Adrenal gland (tissue), 12 donors: Measurements from ENCODE around the gene COL20A1. TPM values are rescaled to one million over a fixed set of nuclear protein-coding genes. Genes with fewer than 3 reads are reported as not detected.

Experiments
- DNase-seq, 7 donors: peaks; one replicate each; pipeline ENCODE4 v3.0.0-alpha.2; 2019 to 2020
- H3K27ac ChIP-seq, 5 donors: fragments of 200-600 bp; sonication (generic) in 4 of 5; 1 replicate in 3 of 5; 2 replicates in 2 of 5; pipeline versions ENCODE4 v1.5.1 to v1.8.0; 2016 to 2020; ENCODE audit warnings: mild to moderate bottlenecking in 1 of 5
- H3K27me3 ChIP-seq: fragments of 200-600 bp; 2 replicates; pipeline ENCODE4 v1.8.0; 2021
- H3K36me3 ChIP-seq, 2 donors: fragments of 200-600 bp; replicated peaks in 1 of 2; 1 replicate in 1 of 2; 2 replicates in 1 of 2; pipeline versions ENCODE4 v1.5.1 to v1.8.0; 2018 to 2022
- H3K4me1 ChIP-seq, 2 donors: fragments of 200-600 bp; replicated peaks in 1 of 2; 1 replicate in 1 of 2; 2 replicates in 1 of 2; pipeline versions ENCODE4 v1.5.1 to v1.8.0; 2018 to 2021
- H3K4me3 ChIP-seq, 4 donors: fragments of 200-600 bp; sonication (generic) in 3 of 4; one replicate each; pipeline ENCODE4 v1.5.1; 2016 to 2018
- H3K9me3 ChIP-seq, 3 donors: fragments of 200-600 bp; sonication (generic) in 1 of 3; replicated peaks in 1 of 3; 1 replicate in 2 of 3; 2 replicates in 1 of 3; pipeline versions ENCODE4 v1.5.1 to v1.8.0; 2016 to 2021
- POLR2A ChIP-seq, 2 donors: fragments of 450-650 bp; IDR thresholded peaks; one replicate each; pipeline ENCODE4 v1.6.1; 2017; ENCODE audit warnings: antibody characterized with exemption in 2 of 2, mild to moderate bottlenecking in 2 of 2, moderate library complexity in 1 of 2
- WGBS, 4 donors: extraction: QIAGEN DNeasy Blood & Tissue Kit in 2 of 4; methylation state at CpG; one replicate each; pipeline versions ENCODE4 v1.1.5 to v1.1.7; 2013 to 2017; 5-methylcytosine and 5-hydroxymethylcytosine counted together
- intact Hi-C, 2 donors: fragments of 100-400 bp; cut with DNase I; formaldehyde crosslinking; loops; one replicate each; pipeline versions ENCODE4 v1.14.1 to v1.15.0; 2022 to 2023
- polyA plus RNA-seq, 3 donors: library from polyadenylated mRNA; stranded (reverse); fragments of 200-250 nt in 2 of 3; fragments of 350-450 nt in 1 of 3; fragmentation: Illumina TruSeq in 1 of 3; extraction: RNeasy Lipid Tissue Mini Kit (QIAGEN cat#74804) in 1 of 3; gene quantifications; one replicate each; pipeline ENCODE4 v1.2.3, GENCODE V29; 2013 to 2014
- total RNA-seq, 9 donors: library from RNA; depleted of rRNA in 4 of 9; stranded (reverse); fragments of >200 nt in 4 of 9; fragments of 120-200 nt in 1 of 9; fragmentation: NEBNext Ultra II Directional in 1 of 9; extraction: Animal tissue kit (Norgen Biotek cat#: 25700) in 1 of 9; gene quantifications; one replicate each; pipeline versions ENCODE4 v1.1.0 to v1.2.4, GENCODE V29; 2013 to 2023
- TF ChIP-seq, protein P1 (sequence below), 6 experiments: fragments of 450-650 bp in 4 of 6; fragments of 200-600 bp in 2 of 6; sonication (generic) in 1 of 6; IDR thresholded peaks; 1 replicate in 5 of 6; 2 replicates in 1 of 6; pipeline versions ENCODE4 v1.5.1 to v1.8.0; 2016 to 2021; ENCODE audit warnings: antibody characterized with exemption in 6 of 6, mild to moderate bottlenecking in 2 of 6, moderate library complexity in 1 of 6
- donor health status: healthy with polysubstance abuse.
- donor health status: Bipolar disorder and iron deficiency.
- donor health status: DM: yes; HTN: yes; CAD: no.
- donor health status: DM: no; HTN: no; CAD: no.
- donor health status: DM: no; HTN: no; CAD: no.
- donor health status: DM: yes; HTN: yes; CAD: no.

The COL20A1 gene
- total and polyA plus RNA-seq, 12 donors: 0.09 to 0.97 (median 0.26) TPM; not detected in 6

DNA sequence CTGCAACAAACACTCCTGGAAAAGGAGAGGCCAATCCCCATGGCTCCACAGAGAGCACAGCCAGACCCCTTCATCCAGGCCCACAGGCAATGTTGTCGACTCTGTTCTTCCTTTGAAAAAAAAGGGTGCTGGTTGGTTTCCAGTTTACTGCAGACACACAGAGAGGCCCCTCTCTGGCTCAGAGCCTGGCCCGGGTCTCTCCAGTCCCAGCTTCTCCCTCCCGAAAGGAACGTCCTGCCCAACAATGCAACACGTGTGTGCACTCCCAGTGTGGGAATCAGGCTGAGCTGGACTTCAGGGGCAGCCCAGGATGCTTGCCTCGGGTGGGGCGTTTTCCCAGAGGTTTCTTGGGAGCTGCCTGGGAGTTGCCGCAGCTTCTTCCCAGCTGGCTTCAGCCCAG, 34.2 kb upstream of the COL20A1 start:
- no peaks in the 10 kb centered on the region for H3K4me1 ChIP-seq
- TF ChIP-seq, protein P1, sequence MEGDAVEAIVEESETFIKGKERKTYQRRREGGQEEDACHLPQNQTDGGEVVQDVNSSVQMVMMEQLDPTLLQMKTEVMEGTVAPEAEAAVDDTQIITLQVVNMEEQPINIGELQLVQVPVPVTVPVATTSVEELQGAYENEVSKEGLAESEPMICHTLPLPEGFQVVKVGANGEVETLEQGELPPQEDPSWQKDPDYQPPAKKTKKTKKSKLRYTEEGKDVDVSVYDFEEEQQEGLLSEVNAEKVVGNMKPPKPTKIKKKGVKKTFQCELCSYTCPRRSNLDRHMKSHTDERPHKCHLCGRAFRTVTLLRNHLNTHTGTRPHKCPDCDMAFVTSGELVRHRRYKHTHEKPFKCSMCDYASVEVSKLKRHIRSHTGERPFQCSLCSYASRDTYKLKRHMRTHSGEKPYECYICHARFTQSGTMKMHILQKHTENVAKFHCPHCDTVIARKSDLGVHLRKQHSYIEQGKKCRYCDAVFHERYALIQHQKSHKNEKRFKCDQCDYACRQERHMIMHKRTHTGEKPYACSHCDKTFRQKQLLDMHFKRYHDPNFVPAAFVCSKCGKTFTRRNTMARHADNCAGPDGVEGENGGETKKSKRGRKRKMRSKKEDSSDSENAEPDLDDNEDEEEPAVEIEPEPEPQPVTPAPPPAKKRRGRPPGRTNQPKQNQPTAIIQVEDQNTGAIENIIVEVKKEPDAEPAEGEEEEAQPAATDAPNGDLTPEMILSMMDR (IDR thresholded peaks at IDR 0.05): no peak
- no peak for DNase-seq
- H3K9me3 ChIP-seq: no peaks in the 10 kb centered on the region
- peaks cover 26% of the 10 kb centered on the region for H3K27me3 ChIP-seq
- H3K4me3 ChIP-seq: no peak overlapping the region
- 60 to 76% (median 61%) methylated on average over 6 to 8 of the region's 8 CpGs for WGBS, 4 donors
- intact Hi-C loops: no loop called here
- H3K27ac ChIP-seq: no peak overlapping the region
- H3K36me3 ChIP-seq: no peaks in the 10 kb centered on the region

DNA sequence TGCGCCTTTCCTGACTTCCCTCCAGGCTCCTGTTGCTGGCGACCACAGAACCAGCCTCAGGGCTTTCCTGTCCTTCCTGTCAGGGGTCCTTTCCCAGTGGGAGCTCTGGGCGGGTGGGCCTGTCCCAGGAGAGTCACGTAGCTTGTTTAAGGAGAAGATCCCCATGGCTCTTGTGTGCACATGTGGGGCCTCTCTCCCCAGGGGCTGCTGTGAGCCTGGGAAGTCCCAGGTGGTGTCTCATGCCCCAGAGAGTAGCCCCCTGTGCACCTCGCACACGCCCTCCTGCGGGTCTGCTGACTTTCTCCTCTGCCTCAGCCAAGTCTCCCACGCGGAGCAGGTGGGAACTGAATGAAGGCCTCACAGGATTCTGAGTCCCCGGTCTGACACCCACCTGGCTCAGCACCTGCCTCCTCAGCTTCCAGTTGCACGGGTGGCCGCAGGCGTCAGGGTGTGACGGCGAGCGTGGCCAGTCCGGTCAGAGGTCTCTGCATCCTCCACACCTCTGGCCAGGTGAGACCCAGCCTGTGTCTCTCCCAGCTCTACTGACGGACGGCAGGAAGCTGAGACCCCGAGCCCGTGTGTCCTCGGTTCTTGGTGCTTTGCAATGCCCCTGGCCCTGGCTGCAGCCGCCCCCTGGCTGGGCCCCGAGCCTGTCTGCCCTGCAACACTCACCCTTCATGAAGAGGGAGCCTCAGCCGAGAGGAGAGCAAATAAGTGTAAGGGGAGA, 33.1 kb upstream of the COL20A1 start:
- H3K36me3 ChIP-seq: no peaks in the 10 kb centered on the region
- no peaks in the 10 kb centered on the region for H3K9me3 ChIP-seq
- whole genome bisulfite sequencing, 4 donors: 72 to 86% (median 77%) methylated on average over 12 to 25 of the region's 25 CpGs
- intact Hi-C loops: no loop called here
- no peak for DNase-seq
- H3K4me1 ChIP-seq: no peaks in the 10 kb centered on the region
- no peak overlapping the region for H3K4me3 ChIP-seq
- TF ChIP-seq, protein P1 (IDR thresholded peaks at IDR 0.05): no peak
- TF ChIP-seq POLR2A (IDR thresholded peaks at IDR 0.05): no peak
- no peak overlapping the region for H3K27ac ChIP-seq
- peaks cover 16% of the 10 kb centered on the region for H3K27me3 ChIP-seq

DNA sequence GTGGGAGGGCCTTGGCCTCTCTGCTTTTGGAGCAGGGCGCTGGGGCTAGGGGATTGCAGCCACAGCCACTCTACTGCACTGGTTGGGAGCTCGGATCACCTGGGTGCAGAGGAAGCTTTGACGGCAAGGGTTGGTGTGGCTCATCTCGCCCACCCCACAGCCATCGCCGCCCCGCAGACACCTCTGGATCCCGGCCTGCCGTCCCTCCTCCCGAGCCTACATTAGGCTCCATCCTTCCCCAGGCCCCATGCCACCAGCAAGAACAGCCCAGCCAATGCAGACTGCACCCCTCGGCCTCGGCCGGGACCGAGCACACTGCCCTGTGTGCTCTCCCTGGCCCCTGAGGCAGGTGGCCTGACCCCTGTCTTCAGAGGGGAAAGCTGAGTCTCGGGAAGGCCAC, 32.5 kb upstream of the COL20A1 start:
- Histone ChIP-seq H3K36me3 (no peaks in the 10 kb centered on the region), H3K4me3 (no peak overlapping the region), H3K4me1 (no peaks in the 10 kb centered on the region), H3K9me3 (no peaks in the 10 kb centered on the region), H3K27ac (peak overlapping the region in 1 of 5 donors; percentile 10), H3K27me3 (peaks cover 10% of the 10 kb centered on the region)
- no peak for DNase-seq
- no peak for TF ChIP-seq POLR2A (IDR thresholded peaks at IDR 0.05)
- TF ChIP-seq, protein P1 (IDR thresholded peaks at IDR 0.05): no peak
- 64 to 87% (median 83%) methylated on average over 5 to 15 of the region's 15 CpGs for WGBS, 4 donors
- intact Hi-C loops: no loop called here

DNA sequence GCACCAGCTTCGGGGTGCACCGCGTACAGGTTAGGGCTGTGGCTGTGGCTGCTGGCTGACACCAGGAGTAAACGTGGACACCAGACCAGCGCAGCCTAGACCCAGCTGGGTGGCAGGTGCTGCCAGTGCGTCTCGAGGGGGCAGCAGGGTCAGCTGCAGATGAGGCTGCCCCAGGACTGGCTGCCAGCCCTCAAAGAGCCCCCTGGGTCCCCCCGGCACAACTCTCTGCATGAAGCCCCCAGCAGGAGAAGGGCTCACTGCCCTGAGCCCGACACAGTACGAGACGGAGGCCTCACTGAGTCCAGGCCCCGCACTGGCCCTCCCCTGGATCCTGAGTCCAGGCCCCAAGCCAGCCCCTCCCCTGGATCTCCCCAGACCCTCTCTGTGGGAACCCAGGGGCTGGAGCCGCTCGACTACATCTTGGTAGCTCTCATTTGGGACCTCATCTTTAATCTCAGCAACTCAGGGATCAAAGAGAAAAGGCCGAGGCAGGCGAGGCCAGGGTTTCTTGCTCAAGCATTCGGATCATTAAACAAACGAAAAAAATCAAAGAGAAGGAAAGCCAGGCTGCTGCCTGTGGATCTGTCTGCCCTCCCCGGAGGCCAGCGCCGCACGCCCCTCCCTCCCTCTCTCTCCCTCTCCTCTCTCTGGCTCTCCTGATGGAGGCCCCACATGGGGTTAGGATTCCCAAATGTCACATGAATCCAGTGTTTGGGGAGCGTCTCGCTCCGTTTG, 31.8 kb upstream of the COL20A1 start:
- Histone ChIP-seq H3K27me3 (peaks cover 4% of the 10 kb centered on the region), H3K9me3 (no peaks in the 10 kb centered on the region), H3K27ac (peak overlapping the region in 1 of 5 donors; percentile 10), H3K4me3 (no peak overlapping the region), H3K4me1 (no peaks in the 10 kb centered on the region), H3K36me3 (no peaks in the 10 kb centered on the region)
- 47 to 62% (median 52%) methylated on average over 12 to 25 of the region's 25 CpGs for WGBS, 4 donors
- intact Hi-C loops: no loop called here
- DNase-seq: no peak
- no peak for TF ChIP-seq POLR2A (IDR thresholded peaks at IDR 0.05)
- TF ChIP-seq, protein P1 (IDR thresholded peaks at IDR 0.05): no peak
